ENCODE results near the gene INPP5K. TPM values are rescaled to one million over a fixed set of nuclear protein-coding genes. Genes with fewer than 3 reads are reported as not detected.
"Not testable (repeated sequence)": the region's sequence is repeated elsewhere in the genome, so short reads cannot be mapped to it uniquely, and the experiment has no call there.

Gene INPP5K
- total RNA-seq, 2 experiments from 2014 or later = 199 to 207 TPM

GRCh38 chr17:1529863-1530262, 13.5 kb upstream of the INPP5K start:
- ATAC-seq (ENCODE audit: poor library complexity) = no peak
- H3K27ac Mint-ChIP-seq = no peak overlapping the region

DNA sequence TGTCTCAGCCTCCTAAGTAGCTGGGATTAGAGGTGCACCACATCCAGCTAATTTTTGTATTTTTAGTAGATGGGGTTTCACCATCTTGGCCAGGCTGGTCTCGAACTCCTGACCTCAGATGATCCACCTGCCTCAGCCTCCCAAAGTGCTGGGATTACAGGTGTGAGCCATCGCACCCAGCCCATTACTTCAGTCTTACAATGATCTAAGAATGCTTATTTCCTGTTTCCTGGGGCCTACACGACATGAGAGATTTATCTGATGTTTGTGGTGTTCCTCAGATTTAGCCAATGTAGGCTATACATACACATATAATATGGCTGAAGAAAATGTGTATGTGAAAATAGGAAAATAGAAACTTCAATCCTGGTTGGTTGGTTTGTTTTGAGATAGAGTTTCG, 10.5 kb upstream of the INPP5K start:
- Mint-ChIP-seq H3K4me1 (ENCODE audit: low read depth) (peaks cover 15% of the 10 kb centered on the region), H3K4me3 (peak overlapping the region; percentile 86), H3K36me3 (ENCODE audit: low read depth) (peaks cover 23% of the 10 kb centered on the region), H3K27ac (peak overlapping the region; percentile 94)
- H3K27me3 ChIP-seq (ENCODE audit: control insufficient read depth in 1 of 2, insufficient read depth in 2 of 2, low read length in 2 of 2); CTCF ChIA-PET; H3K9me3 ChIP-seq (ENCODE audit: control insufficient read depth in 1 of 2, insufficient read depth in 1 of 2, low read length in 2 of 2); H3K4me3 ChIP-seq (ENCODE audit: low read length); intact Hi-C loops (cut with DNase I, micrococcal nuclease); H3K27me3 Mint-ChIP-seq; H3K9me3 Mint-ChIP-seq: not testable (repeated sequence)
- H3K27ac ChIP-seq (ENCODE audit: low read depth in 1 of 2, low read length in 2 of 2) = peak overlapping the region in 1 of 2 donors; percentile 12
- POLR2A ChIA-PET = interaction anchor here (0.8 to 4.3 kb wide), 3 partner anchors 11 to 175 kb away, joined by 3 to 19 read pairs (median 5); partner anchors contain the start of gene INPP5K
- H3K4me1 ChIP-seq (ENCODE audit: insufficient read depth, low read length) = peaks cover 18% of the 10 kb centered on the region
- H3K36me3 ChIP-seq (ENCODE audit: insufficient read depth, low read length) = peaks cover 16% of the 10 kb centered on the region
- ATAC-seq (ENCODE audit: poor library complexity) (peak; percentile 87), DNase-seq (peak in 6 of 14 experiments; percentile 11 to 65 (median 38))

More at GRCh38 chr17:1529863-1530262, 13.5 kb upstream of the INPP5K start:
- ChIA-PET POLR2A (interaction anchor here (4.3 kb wide), 1 partner anchor 14 kb away, joined by 19 read pairs; the partner anchor contains the start of gene INPP5K), CTCF (no interaction called here)
- Mint-ChIP-seq H3K27me3 (no peaks in the 10 kb centered on the region), H3K9me3 (no peaks in the 10 kb centered on the region), H3K4me1 (ENCODE audit: low read depth) (peaks cover 15% of the 10 kb centered on the region), H3K36me3 (ENCODE audit: low read depth) (peaks cover 38% of the 10 kb centered on the region), H3K4me3 (no peak overlapping the region)
- Histone ChIP-seq H3K4me1 (ENCODE audit: insufficient read depth, low read length) (peaks cover 18% of the 10 kb centered on the region), H3K9me3 (ENCODE audit: control insufficient read depth in 1 of 2, insufficient read depth in 1 of 2, low read length in 2 of 2) (no peaks in the 10 kb centered on the region), H3K36me3 (ENCODE audit: insufficient read depth, low read length) (peaks cover 39% of the 10 kb centered on the region), H3K27me3 (ENCODE audit: control insufficient read depth in 1 of 2, insufficient read depth in 2 of 2, low read length in 2 of 2) (no peaks in the 10 kb centered on the region), H3K27ac (ENCODE audit: low read depth in 1 of 2, low read length in 2 of 2) (no peak overlapping the region), H3K4me3 (ENCODE audit: low read length) (no peak overlapping the region)
- intact Hi-C loops (cut with DNase I, micrococcal nuclease) = loop anchor here (5.0 kb wide), 2 partner anchors 268 to 273 kb away; no protein-coding TSS in a partner anchor
- TF ChIP-seq, protein P1, sequence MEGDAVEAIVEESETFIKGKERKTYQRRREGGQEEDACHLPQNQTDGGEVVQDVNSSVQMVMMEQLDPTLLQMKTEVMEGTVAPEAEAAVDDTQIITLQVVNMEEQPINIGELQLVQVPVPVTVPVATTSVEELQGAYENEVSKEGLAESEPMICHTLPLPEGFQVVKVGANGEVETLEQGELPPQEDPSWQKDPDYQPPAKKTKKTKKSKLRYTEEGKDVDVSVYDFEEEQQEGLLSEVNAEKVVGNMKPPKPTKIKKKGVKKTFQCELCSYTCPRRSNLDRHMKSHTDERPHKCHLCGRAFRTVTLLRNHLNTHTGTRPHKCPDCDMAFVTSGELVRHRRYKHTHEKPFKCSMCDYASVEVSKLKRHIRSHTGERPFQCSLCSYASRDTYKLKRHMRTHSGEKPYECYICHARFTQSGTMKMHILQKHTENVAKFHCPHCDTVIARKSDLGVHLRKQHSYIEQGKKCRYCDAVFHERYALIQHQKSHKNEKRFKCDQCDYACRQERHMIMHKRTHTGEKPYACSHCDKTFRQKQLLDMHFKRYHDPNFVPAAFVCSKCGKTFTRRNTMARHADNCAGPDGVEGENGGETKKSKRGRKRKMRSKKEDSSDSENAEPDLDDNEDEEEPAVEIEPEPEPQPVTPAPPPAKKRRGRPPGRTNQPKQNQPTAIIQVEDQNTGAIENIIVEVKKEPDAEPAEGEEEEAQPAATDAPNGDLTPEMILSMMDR (IDR thresholded peaks at IDR 0.05) = no peak
- DNase-seq = no peak

GRCh38 chr17:1522626-1523025, 6.2 kb upstream of the INPP5K start:
- POLR2A ChIA-PET = interaction anchor here (0.6 kb wide), 1 partner anchor 13 kb away, joined by 5 read pairs; no protein-coding TSS in a partner anchor
- no peaks in the 10 kb centered on the region for H3K9me3 ChIP-seq (ENCODE audit: control insufficient read depth in 1 of 2, insufficient read depth in 1 of 2, low read length in 2 of 2)
- H3K36me3 Mint-ChIP-seq (ENCODE audit: low read depth) = peaks cover 42% of the 10 kb centered on the region

More at GRCh38 chr17:1522626-1523025, 6.2 kb upstream of the INPP5K start:
- no peaks in the 10 kb centered on the region for H3K27me3 ChIP-seq (ENCODE audit: control insufficient read depth in 1 of 2, insufficient read depth in 2 of 2, low read length in 2 of 2)
- Mint-ChIP-seq H3K27ac (no peak overlapping the region), H3K9me3 (no peaks in the 10 kb centered on the region), H3K4me1 (ENCODE audit: low read depth) (peaks cover 19% of the 10 kb centered on the region), H3K27me3 (no peaks in the 10 kb centered on the region), H3K4me3 (no peak overlapping the region)
- CTCF ChIA-PET = interaction anchor here (1.3 kb wide), 1 partner anchor 10 kb away, joined by 3 read pairs; no protein-coding TSS in a partner anchor
- intact Hi-C loops (cut with DNase I, micrococcal nuclease) = no loop called here
- no peak overlapping the region for H3K4me3 ChIP-seq (ENCODE audit: low read length)
- DNase-seq = no peak
- peaks cover 26% of the 10 kb centered on the region for H3K36me3 ChIP-seq (ENCODE audit: insufficient read depth, low read length)
- TF ChIP-seq, protein P1 (IDR thresholded peaks at IDR 0.05) = no peak
- ATAC-seq (ENCODE audit: poor library complexity) = no peak
- no peak overlapping the region for H3K27ac ChIP-seq (ENCODE audit: low read depth in 1 of 2, low read length in 2 of 2)
- peaks cover 23% of the 10 kb centered on the region for H3K4me1 ChIP-seq (ENCODE audit: insufficient read depth, low read length)

All from CD4-positive, alpha-beta T cell (primary cell).